ENCODE results near the gene SLC7A4. TPM values are rescaled to one million over a fixed set of nuclear protein-coding genes. Genes with fewer than 3 reads are reported as not detected.

Gene SLC7A4
- total RNA-seq, 1 donor from 2014 or later: 1.6 TPM

GRCh38 chr22:20998411-20999336 is 33.7 kb downstream of the SLC7A4 start:
- H3K36me3 ChIP-seq (ENCODE audit: control insufficient read depth in 3 of 3, insufficient read depth in 3 of 3, low read length in 3 of 3): peaks cover 41 to 49% (median 44%) of the 10 kb centered on the region in 3 donors
- H3K4me3 ChIP-seq (ENCODE audit: low read length in 3 of 3): no peak overlapping the region
- no peak overlapping the region for H3K27ac ChIP-seq (ENCODE audit: low read depth, low read length)
- H3K4me1 ChIP-seq (ENCODE audit: control insufficient read depth in 3 of 3, insufficient read depth in 3 of 3, low read length in 3 of 3): peaks cover 26 to 40% (median 33%) of the 10 kb centered on the region in 3 donors
- no peaks in the 10 kb centered on the region for H3K27me3 ChIP-seq (ENCODE audit: control insufficient read depth in 3 of 3, insufficient read depth in 3 of 3, low read length in 3 of 3)
- H3K9me3 ChIP-seq (ENCODE audit: control insufficient read depth in 3 of 3, low read length in 3 of 3): no peaks in the 10 kb centered on the region
- H3K9ac ChIP-seq (ENCODE audit: low read depth in 1 of 3, low read length in 3 of 3): no peak overlapping the region

- Histone ChIP-seq H3K27me3 (ENCODE audit: control insufficient read depth in 3 of 3, insufficient read depth in 3 of 3, low read length in 3 of 3) (no peaks in the 10 kb centered on the region), H3K9me3 (ENCODE audit: control insufficient read depth in 3 of 3, low read length in 3 of 3) (no peaks in the 10 kb centered on the region), H3K4me1 (ENCODE audit: control insufficient read depth in 3 of 3, insufficient read depth in 3 of 3, low read length in 3 of 3) (peaks cover 16 to 31% (median 23%) of the 10 kb centered on the region in 3 donors), H3K27ac (ENCODE audit: low read depth, low read length) (no peak overlapping the region), H3K36me3 (ENCODE audit: control insufficient read depth in 3 of 3, insufficient read depth in 3 of 3, low read length in 3 of 3) (peaks cover 49 to 57% (median 49%) of the 10 kb centered on the region in 3 donors), H3K9ac (ENCODE audit: low read depth in 1 of 3, low read length in 3 of 3) (no peak overlapping the region), H3K4me3 (ENCODE audit: low read length in 3 of 3) (no peak overlapping the region)
Measured at GRCh38 chr22:20997536-20998257, 34.7 kb downstream of the SLC7A4 start.

DNA sequence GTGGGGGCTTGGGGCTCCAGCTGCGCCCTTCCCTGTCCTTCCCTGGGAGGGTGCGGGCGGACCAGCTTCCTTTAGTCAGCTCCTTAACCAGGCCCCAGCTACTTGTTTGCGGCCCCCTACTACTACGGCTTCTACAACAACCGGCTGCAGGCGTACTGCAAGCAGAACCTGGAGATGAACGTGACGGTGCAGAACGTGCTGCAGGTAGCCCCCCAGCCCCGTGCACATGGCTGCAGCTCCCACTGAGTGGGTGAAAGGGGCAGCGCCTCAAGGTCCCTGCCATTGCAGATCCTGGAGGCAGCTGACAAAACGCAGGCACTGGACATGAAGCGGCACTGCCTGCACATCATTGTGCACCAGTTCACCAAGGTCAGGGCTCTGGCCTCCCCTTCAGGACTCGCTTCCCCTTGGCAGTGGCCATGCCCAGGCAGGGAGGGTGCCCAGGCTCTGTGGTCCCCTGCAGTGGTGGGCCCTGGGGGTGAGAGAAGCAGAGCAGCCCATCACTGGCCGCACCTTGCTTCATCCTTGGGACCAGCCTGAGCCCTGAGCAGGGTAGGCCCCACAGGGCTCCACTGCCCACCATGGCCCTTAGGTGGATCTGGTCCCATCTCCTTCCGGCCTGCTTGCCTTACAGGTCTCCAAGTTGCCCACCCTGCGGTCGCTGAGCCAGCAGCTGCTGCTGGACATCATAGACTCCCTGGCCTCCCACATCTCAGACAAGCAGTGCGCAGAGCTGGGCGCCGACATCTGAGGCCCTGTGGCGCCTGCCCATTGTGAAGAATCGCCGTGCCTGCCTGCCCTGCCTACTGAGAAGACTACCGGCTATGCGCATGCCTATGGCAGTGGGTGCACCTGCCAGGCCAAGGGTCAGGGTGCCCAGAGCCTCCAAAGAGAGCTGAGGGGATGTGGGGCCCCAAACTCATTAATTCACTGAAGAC is 35.5 kb downstream of the SLC7A4 start:
- Histone ChIP-seq H3K9me3 (ENCODE audit: control insufficient read depth in 3 of 3, low read length in 3 of 3) (no peaks in the 10 kb centered on the region), H3K27me3 (ENCODE audit: control insufficient read depth in 3 of 3, insufficient read depth in 3 of 3, low read length in 3 of 3) (no peaks in the 10 kb centered on the region), H3K36me3 (ENCODE audit: control insufficient read depth in 3 of 3, insufficient read depth in 3 of 3, low read length in 3 of 3) (peaks cover 57 to 66% (median 57%) of the 10 kb centered on the region in 3 donors), H3K9ac (ENCODE audit: low read depth in 1 of 3, low read length in 3 of 3) (no peak overlapping the region), H3K27ac (ENCODE audit: low read depth, low read length) (no peak overlapping the region), H3K4me3 (ENCODE audit: low read length in 3 of 3) (no peak overlapping the region), H3K4me1 (ENCODE audit: control insufficient read depth in 3 of 3, insufficient read depth in 3 of 3, low read length in 3 of 3) (peaks cover 15 to 28% (median 22%) of the 10 kb centered on the region in 3 donors)

DNA sequence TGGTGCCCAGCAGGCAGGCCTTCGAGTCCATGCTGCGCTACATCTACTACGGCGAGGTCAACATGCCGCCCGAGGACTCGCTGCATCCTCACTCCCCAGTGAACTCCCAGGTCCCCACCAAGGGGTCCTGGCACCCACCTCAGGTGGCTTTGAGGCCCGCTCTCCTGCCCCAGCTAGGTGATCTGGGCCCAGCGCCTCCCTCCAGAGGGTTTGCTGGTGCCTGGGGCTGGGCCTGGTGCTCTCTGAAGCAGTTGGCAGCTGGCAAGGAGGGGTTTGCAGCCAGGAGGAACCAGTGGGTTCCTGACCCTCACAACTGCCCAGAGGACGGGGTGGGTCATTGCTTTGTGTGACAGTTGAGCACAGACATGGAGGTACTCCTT is 36.3 kb downstream of the SLC7A4 start:
- no peaks in the 10 kb centered on the region for H3K27me3 ChIP-seq (ENCODE audit: control insufficient read depth in 3 of 3, insufficient read depth in 3 of 3, low read length in 3 of 3)
- H3K27ac ChIP-seq (ENCODE audit: low read depth, low read length): no peak overlapping the region
- no peaks in the 10 kb centered on the region for H3K9me3 ChIP-seq (ENCODE audit: control insufficient read depth in 3 of 3, low read length in 3 of 3)
- peaks cover 10 to 22% (median 16%) of the 10 kb centered on the region in 3 donors for H3K4me1 ChIP-seq (ENCODE audit: control insufficient read depth in 3 of 3, insufficient read depth in 3 of 3, low read length in 3 of 3)
- no peak overlapping the region for H3K4me3 ChIP-seq (ENCODE audit: low read length in 3 of 3)
- H3K36me3 ChIP-seq (ENCODE audit: control insufficient read depth in 3 of 3, insufficient read depth in 3 of 3, low read length in 3 of 3): peaks cover 61 to 73% (median 64%) of the 10 kb centered on the region in 3 donors
- H3K9ac ChIP-seq (ENCODE audit: low read depth in 1 of 3, low read length in 3 of 3): no peak overlapping the region

- Histone ChIP-seq H3K36me3 (ENCODE audit: control insufficient read depth in 3 of 3, insufficient read depth in 3 of 3, low read length in 3 of 3) (peaks cover 59 to 76% (median 63%) of the 10 kb centered on the region in 3 donors), H3K27me3 (ENCODE audit: control insufficient read depth in 3 of 3, insufficient read depth in 3 of 3, low read length in 3 of 3) (no peaks in the 10 kb centered on the region), H3K9me3 (ENCODE audit: control insufficient read depth in 3 of 3, low read length in 3 of 3) (no peaks in the 10 kb centered on the region), H3K4me1 (ENCODE audit: control insufficient read depth in 3 of 3, insufficient read depth in 3 of 3, low read length in 3 of 3) (peaks cover 5 to 16% (median 11%) of the 10 kb centered on the region in 3 donors), H3K27ac (ENCODE audit: low read depth, low read length) (no peak overlapping the region), H3K9ac (ENCODE audit: low read depth in 1 of 3, low read length in 3 of 3) (no peak overlapping the region), H3K4me3 (ENCODE audit: low read length in 3 of 3) (no peak overlapping the region)
Measured at GRCh38 chr22:20995329-20996030, 36.9 kb downstream of the SLC7A4 start.

- H3K27me3 ChIP-seq (ENCODE audit: control insufficient read depth in 3 of 3, insufficient read depth in 3 of 3, low read length in 3 of 3): no peaks in the 10 kb centered on the region
- H3K36me3 ChIP-seq (ENCODE audit: control insufficient read depth in 3 of 3, insufficient read depth in 3 of 3, low read length in 3 of 3): peaks cover 54 to 75% (median 62%) of the 10 kb centered on the region in 3 donors
- no peak overlapping the region for H3K9ac ChIP-seq (ENCODE audit: low read depth in 1 of 3, low read length in 3 of 3)
Measured at GRCh38 chr22:20994902-20995241, 37.5 kb downstream of the SLC7A4 start.

GRCh38 chr22:20994128-20994901 is 38.0 kb downstream of the SLC7A4 start:
- no peaks in the 10 kb centered on the region for H3K9me3 ChIP-seq (ENCODE audit: control insufficient read depth in 3 of 3, low read length in 3 of 3)
- no peaks in the 10 kb centered on the region for H3K27me3 ChIP-seq (ENCODE audit: control insufficient read depth in 3 of 3, insufficient read depth in 3 of 3, low read length in 3 of 3)
- no peak overlapping the region for H3K27ac ChIP-seq (ENCODE audit: low read depth, low read length)
- H3K4me3 ChIP-seq (ENCODE audit: low read length in 3 of 3): no peak overlapping the region
- H3K4me1 ChIP-seq (ENCODE audit: control insufficient read depth in 3 of 3, insufficient read depth in 3 of 3, low read length in 3 of 3): peaks cover 0 to 5% (median 2%) of the 10 kb centered on the region in 3 donors
- H3K36me3 ChIP-seq (ENCODE audit: control insufficient read depth in 3 of 3, insufficient read depth in 3 of 3, low read length in 3 of 3): peaks cover 48 to 72% (median 56%) of the 10 kb centered on the region in 3 donors
- H3K9ac ChIP-seq (ENCODE audit: low read depth in 1 of 3, low read length in 3 of 3): no peak overlapping the region

More at GRCh38 chr22:20994902-20995241, 37.5 kb downstream of the SLC7A4 start:
- Histone ChIP-seq H3K9me3 (ENCODE audit: control insufficient read depth in 3 of 3, low read length in 3 of 3) (no peaks in the 10 kb centered on the region), H3K4me3 (ENCODE audit: low read length in 3 of 3) (no peak overlapping the region), H3K4me1 (ENCODE audit: control insufficient read depth in 3 of 3, insufficient read depth in 3 of 3, low read length in 3 of 3) (peaks cover 0 to 10% (median 5%) of the 10 kb centered on the region in 3 donors), H3K27ac (ENCODE audit: low read depth, low read length) (no peak overlapping the region)

- H3K9me3 ChIP-seq (ENCODE audit: control insufficient read depth in 3 of 3, low read length in 3 of 3): no peaks in the 10 kb centered on the region
- H3K27me3 ChIP-seq (ENCODE audit: control insufficient read depth in 3 of 3, insufficient read depth in 3 of 3, low read length in 3 of 3): no peaks in the 10 kb centered on the region
- H3K9ac ChIP-seq (ENCODE audit: low read depth in 1 of 3, low read length in 3 of 3): no peak overlapping the region
- H3K27ac ChIP-seq (ENCODE audit: low read depth, low read length): no peak overlapping the region
- peaks cover 0 to 2% (median 0%) of the 10 kb centered on the region in 3 donors for H3K4me1 ChIP-seq (ENCODE audit: control insufficient read depth in 3 of 3, insufficient read depth in 3 of 3, low read length in 3 of 3)
- peaks cover 48 to 66% (median 51%) of the 10 kb centered on the region in 3 donors for H3K36me3 ChIP-seq (ENCODE audit: control insufficient read depth in 3 of 3, insufficient read depth in 3 of 3, low read length in 3 of 3)
- no peak overlapping the region for H3K4me3 ChIP-seq (ENCODE audit: low read length in 3 of 3)
Measured at GRCh38 chr22:20993304-20994127, 38.8 kb downstream of the SLC7A4 start.

Measured in skeletal muscle tissue (tissue), 4 donors.